22Rv1 (cell line): Measurements from ENCODE around the gene CAMK2D.

Experiments used
- ZFX ChIP-seq: fragments of 450-650 bp; IDR thresholded peaks from 2 replicates; pipeline ENCODE4 v1.6.1; 2017; ENCODE audit warnings: antibody characterized with exemption, borderline replicate concordance
- TF ChIP-seq, protein P1 (sequence below): fragments of 450-650 bp; IDR thresholded peaks from 2 replicates; pipeline ENCODE4 v1.5.1; 2017; ENCODE audit warnings: mild to moderate bottlenecking

DNA sequence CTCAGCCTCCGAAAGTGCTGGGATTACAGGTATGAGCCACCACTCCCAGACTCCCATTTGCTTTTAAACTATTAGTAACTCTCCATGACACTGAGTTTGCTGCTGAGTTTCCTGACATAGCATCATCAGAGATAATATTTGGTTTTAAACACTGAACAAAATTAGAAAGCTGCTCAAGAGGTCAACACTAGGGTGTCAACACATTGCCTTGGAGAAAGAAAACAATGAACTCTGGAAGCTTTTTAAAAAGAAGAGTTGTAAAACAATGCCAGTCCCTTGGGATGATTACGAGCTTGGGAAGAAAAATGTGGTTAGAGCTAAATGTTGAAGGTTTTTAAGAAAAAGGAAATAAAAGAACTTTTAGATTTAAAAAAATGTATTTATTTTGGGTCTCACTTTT is 264.8 kb downstream of the CAMK2D start:
- TF ChIP-seq, protein P1, sequence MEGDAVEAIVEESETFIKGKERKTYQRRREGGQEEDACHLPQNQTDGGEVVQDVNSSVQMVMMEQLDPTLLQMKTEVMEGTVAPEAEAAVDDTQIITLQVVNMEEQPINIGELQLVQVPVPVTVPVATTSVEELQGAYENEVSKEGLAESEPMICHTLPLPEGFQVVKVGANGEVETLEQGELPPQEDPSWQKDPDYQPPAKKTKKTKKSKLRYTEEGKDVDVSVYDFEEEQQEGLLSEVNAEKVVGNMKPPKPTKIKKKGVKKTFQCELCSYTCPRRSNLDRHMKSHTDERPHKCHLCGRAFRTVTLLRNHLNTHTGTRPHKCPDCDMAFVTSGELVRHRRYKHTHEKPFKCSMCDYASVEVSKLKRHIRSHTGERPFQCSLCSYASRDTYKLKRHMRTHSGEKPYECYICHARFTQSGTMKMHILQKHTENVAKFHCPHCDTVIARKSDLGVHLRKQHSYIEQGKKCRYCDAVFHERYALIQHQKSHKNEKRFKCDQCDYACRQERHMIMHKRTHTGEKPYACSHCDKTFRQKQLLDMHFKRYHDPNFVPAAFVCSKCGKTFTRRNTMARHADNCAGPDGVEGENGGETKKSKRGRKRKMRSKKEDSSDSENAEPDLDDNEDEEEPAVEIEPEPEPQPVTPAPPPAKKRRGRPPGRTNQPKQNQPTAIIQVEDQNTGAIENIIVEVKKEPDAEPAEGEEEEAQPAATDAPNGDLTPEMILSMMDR: no peak
- TF ChIP-seq ZFX: no peak
